HEK293 (cell line): ENCODE results near the gene ABCF1.
A peak's percentile ranks its signal among the peaks of the same experiment; 100 is the strongest.

Experiments used
- CTCF ChIA-PET: fragments of 350-600 bp; formaldehyde crosslinking; extraction: SDS; loops from one replicate; lab custom pipeline; 2021; ENCODE audit warnings: antibody characterized with exemption; lab: Yijun Ruan, JAX
- POLR2A ChIA-PET: fragments of 300-600 bp; formaldehyde crosslinking; extraction: SDS; loops from one replicate; lab custom pipeline; 2020; ENCODE audit warnings: antibody characterized with exemption, inconsistent platforms; lab: Yijun Ruan, JAX
- H3K27ac ChIP-seq: fragments of 200-500 bp; sonication (Bioruptor generic); 2 replicates; pipeline ENCODE4 v1.5.1; 2014; ENCODE audit warnings: low read depth, low read length, control low read depth, inconsistent platforms; ENCODE audit errors: extremely low read depth
- H3K36me3 ChIP-seq, 2 experiments: fragments of 200-500 bp in 1 of 2; sonication (Bioruptor generic) in 1 of 2; 1 replicate in 1 of 2; 2 replicates in 1 of 2; pipeline ENCODE4 v1.5.1; 2014 to 2017; ENCODE audit warnings: inconsistent platforms in 2 of 2, low read length in 2 of 2; ENCODE audit not compliant: control insufficient read depth in 2 of 2, insufficient read depth in 1 of 2
- H3K4me1 ChIP-seq: fragments of 200-500 bp; sonication (Bioruptor generic); 2 replicates; pipeline ENCODE4 v1.5.1; 2014; ENCODE audit warnings: mild to moderate bottlenecking, low read length, inconsistent platforms; ENCODE audit not compliant: control insufficient read depth, insufficient read depth
- H3K4me3 ChIP-seq: 2 replicates; pipeline ENCODE4 v1.5.1; 2011; ENCODE audit warnings: low read depth, mild to moderate bottlenecking, control low read depth, low read length, moderate library complexity
- H3K9me3 ChIP-seq: fragments of 200-500 bp; sonication (Bioruptor generic); 2 replicates; pipeline ENCODE4 v1.5.1; 2014; ENCODE audit warnings: low read depth, low read length, inconsistent platforms; ENCODE audit not compliant: control insufficient read depth, insufficient read depth
- BCL11A ChIP-seq: fragments of 450-650 bp; formaldehyde crosslinking; IDR thresholded peaks from 2 replicates; pipeline ENCODE4 v1.5.1; 2016; ENCODE audit warnings: low read depth, missing biosample characterization, missing genetic modification characterization
- EGR2 ChIP-seq: fragments of 450-650 bp; formaldehyde crosslinking; IDR thresholded peaks from 2 replicates; pipeline ENCODE4 v1.5.1; 2016; ENCODE audit warnings: low read depth, missing biosample characterization, missing genetic modification characterization
- HOXA7 ChIP-seq: sonication (generic); formaldehyde crosslinking; IDR thresholded peaks from 2 replicates; pipeline ENCODE4 v1.8.1; 2022; ENCODE audit warnings: missing genetic modification reagents, borderline replicate concordance
- MEIS1 ChIP-seq: sonication (generic); formaldehyde crosslinking; IDR thresholded peaks from 2 replicates; pipeline ENCODE4 v1.8.1; 2022; ENCODE audit warnings: missing genetic modification reagents, mild to moderate bottlenecking, borderline replicate concordance
- MZF1 ChIP-seq: fragments of 450-650 bp; formaldehyde crosslinking; IDR thresholded peaks from 2 replicates; pipeline ENCODE4 v1.5.1; 2017; ENCODE audit warnings: missing biosample characterization, missing genetic modification characterization, borderline replicate concordance
- OSR2 ChIP-seq: fragments of 450-650 bp; formaldehyde crosslinking; IDR thresholded peaks from 2 replicates; pipeline ENCODE4 v1.5.1; 2016; ENCODE audit warnings: missing biosample characterization, missing genetic modification characterization
- PRDM10 ChIP-seq: fragments of 450-650 bp; formaldehyde crosslinking; IDR thresholded peaks from 2 replicates; pipeline ENCODE4 v1.5.1; 2016; ENCODE audit warnings: missing biosample characterization, missing genetic modification characterization
- TSHZ1 ChIP-seq: fragments of 450-650 bp; formaldehyde crosslinking; IDR thresholded peaks from 2 replicates; pipeline ENCODE4 v1.5.1; 2016; ENCODE audit warnings: missing biosample characterization, missing genetic modification characterization, borderline replicate concordance
- WT1 ChIP-seq: fragments of 450-650 bp; formaldehyde crosslinking; IDR thresholded peaks from 2 replicates; pipeline ENCODE4 v1.5.1; 2016; ENCODE audit warnings: missing biosample characterization, missing genetic modification characterization
- ZBTB17 ChIP-seq: fragments of 450-650 bp; formaldehyde crosslinking; IDR thresholded peaks from 2 replicates; pipeline ENCODE4 v1.5.1; 2016; ENCODE audit warnings: missing biosample characterization, missing genetic modification characterization
- ZBTB21 ChIP-seq: fragments of 450-650 bp; formaldehyde crosslinking; IDR thresholded peaks from 2 replicates; pipeline ENCODE4 v1.5.1; 2017; ENCODE audit warnings: missing biosample characterization, missing genetic modification characterization
- ZFP69B ChIP-seq: fragments of 450-650 bp; formaldehyde crosslinking; IDR thresholded peaks from 2 replicates; pipeline ENCODE4 v1.5.1; 2016; ENCODE audit warnings: missing biosample characterization, missing genetic modification characterization
- ZNF133 ChIP-seq: fragments of 450-650 bp; formaldehyde crosslinking; IDR thresholded peaks from 2 replicates; pipeline ENCODE4 v1.5.1; 2016; ENCODE audit warnings: missing biosample characterization, missing genetic modification characterization
- ZNF146 ChIP-seq: fragments of 450-650 bp; formaldehyde crosslinking; IDR thresholded peaks from 2 replicates; pipeline ENCODE4 v1.5.1; 2016; ENCODE audit warnings: missing biosample characterization, missing genetic modification characterization
- ZNF169 ChIP-seq: fragments of 450-650 bp; formaldehyde crosslinking; IDR thresholded peaks from 2 replicates; pipeline ENCODE4 v1.5.1; 2016; ENCODE audit warnings: missing biosample characterization, missing genetic modification characterization
- ZNF2 ChIP-seq: fragments of 450-650 bp; formaldehyde crosslinking; IDR thresholded peaks from 2 replicates; pipeline ENCODE4 v1.5.1; 2016; ENCODE audit warnings: missing biosample characterization, missing genetic modification characterization
- ZNF354C ChIP-seq: fragments of 450-650 bp; formaldehyde crosslinking; IDR thresholded peaks from 2 replicates; pipeline ENCODE4 v1.5.1; 2016; ENCODE audit warnings: missing biosample characterization, missing genetic modification characterization, low read depth, borderline replicate concordance
- ZNF366 ChIP-seq: fragments of 450-650 bp; formaldehyde crosslinking; conservative IDR thresholded peaks from 2 replicates; pipeline ENCODE4 v1.5.1; 2016; ENCODE audit warnings: missing biosample characterization, missing genetic modification characterization
- ZNF416 ChIP-seq: fragments of 450-650 bp; formaldehyde crosslinking; IDR thresholded peaks from 2 replicates; pipeline ENCODE4 v1.5.1; 2016; ENCODE audit warnings: missing biosample characterization, missing genetic modification characterization
- ZNF426 ChIP-seq: fragments of 450-650 bp; formaldehyde crosslinking; IDR thresholded peaks from 2 replicates; pipeline ENCODE4 v1.5.1; 2017; ENCODE audit warnings: missing biosample characterization, missing genetic modification characterization, mild to moderate bottlenecking, inconsistent platforms, moderate library complexity
- ZNF544 ChIP-seq: fragments of 450-650 bp; formaldehyde crosslinking; IDR thresholded peaks from 2 replicates; pipeline ENCODE4 v1.5.0; 2017; ENCODE audit warnings: missing biosample characterization, missing genetic modification characterization
- ZNF596 ChIP-seq: fragments of 450-650 bp; IDR thresholded peaks from 2 replicates; pipeline ENCODE4 v1.5.0; 2018; ENCODE audit warnings: missing biosample characterization, mild to moderate bottlenecking, missing genetic modification characterization, moderate library complexity
- ZNF623 ChIP-seq: fragments of 450-650 bp; formaldehyde crosslinking; IDR thresholded peaks from 2 replicates; pipeline ENCODE4 v1.5.1; 2016; ENCODE audit warnings: missing biosample characterization, missing genetic modification characterization
- ZNF629 ChIP-seq: fragments of 450-650 bp; formaldehyde crosslinking; IDR thresholded peaks from 2 replicates; pipeline ENCODE4 v1.5.1; 2017; ENCODE audit warnings: missing biosample characterization, missing genetic modification characterization
- ZNF639 ChIP-seq: fragments of 450-650 bp; formaldehyde crosslinking; IDR thresholded peaks from 2 replicates; pipeline ENCODE4 v1.5.1; 2016; ENCODE audit warnings: missing biosample characterization, missing genetic modification characterization
- ZNF701 ChIP-seq: fragments of 450-650 bp; formaldehyde crosslinking; IDR thresholded peaks from 2 replicates; pipeline ENCODE4 v1.5.1; 2016; ENCODE audit warnings: missing biosample characterization, missing genetic modification characterization
- ZNF776 ChIP-seq: fragments of 450-650 bp; formaldehyde crosslinking; IDR thresholded peaks from 2 replicates; pipeline ENCODE4 v1.5.0; 2017; ENCODE audit warnings: missing biosample characterization, missing genetic modification characterization, borderline replicate concordance
- ZNF843 ChIP-seq: fragments of 450-650 bp; formaldehyde crosslinking; IDR thresholded peaks from 2 replicates; pipeline ENCODE4 v1.5.1; 2016; ENCODE audit warnings: missing biosample characterization, missing genetic modification characterization
- ZSCAN23 ChIP-seq: fragments of 450-650 bp; formaldehyde crosslinking; IDR thresholded peaks from 2 replicates; pipeline ENCODE4 v1.5.1; 2016; ENCODE audit warnings: missing biosample characterization, missing genetic modification characterization
- ZXDB ChIP-seq: fragments of 450-650 bp; formaldehyde crosslinking; IDR thresholded peaks from 2 replicates; pipeline ENCODE4 v1.5.1; 2016; ENCODE audit warnings: missing biosample characterization, missing genetic modification characterization

Gene ABCF1

DNA sequence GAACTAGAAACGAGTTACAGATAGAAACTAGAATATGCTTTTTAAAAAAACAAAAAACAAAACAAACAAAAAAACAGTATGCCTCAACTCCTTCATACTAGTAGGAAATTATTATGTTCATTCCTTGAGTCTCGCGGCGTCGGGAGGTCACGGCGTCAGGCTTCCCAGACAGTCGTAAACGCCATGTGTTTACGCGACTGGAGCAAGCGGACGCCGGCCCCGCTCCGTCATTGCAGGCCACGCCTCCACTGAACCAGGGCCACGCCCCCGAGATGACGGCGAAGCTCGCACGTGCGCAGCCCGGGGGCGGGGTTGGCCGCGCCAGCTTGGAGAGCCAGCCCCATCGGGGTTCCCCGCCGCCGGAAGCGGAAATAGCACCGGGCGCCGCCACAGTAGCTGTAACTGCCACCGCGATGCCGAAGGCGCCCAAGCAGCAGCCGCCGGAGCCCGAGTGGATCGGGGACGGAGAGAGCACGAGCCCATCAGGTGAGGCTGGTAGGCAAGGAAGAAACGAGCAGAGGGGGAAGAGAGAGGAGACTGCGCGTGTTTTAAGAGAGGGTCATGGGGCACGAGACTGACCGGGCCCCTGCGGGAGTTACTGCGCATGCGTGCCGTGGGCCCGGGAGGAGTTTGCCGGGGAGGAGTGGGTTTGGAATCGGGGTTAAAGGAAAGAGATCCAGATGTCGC is at the start of gene ABCF1:
Gene ABCF1 (plus strand): TSS at position 368 of the 687 bp plus-strand sequence. CDS start 46 bp downstream, at position 414.
- peak within 1 kb of the TSS; percentile 64 for H3K27ac ChIP-seq
- POLR2A ChIA-PET: interaction anchor here (0.6 to 2.4 kb wide), 23 partner anchors 9 to 343 kb away, joined by 3 to 41 read pairs (median 4); partner anchors contain the start of genes GNL1, MDC1, PRR3 and VARS2
- H3K4me1 ChIP-seq: peaks cover 9% of the 10 kb centered on the region; the same call in 1 of the 2 replicates
- peaks cover 13 to 22% of the 10 kb centered on the region in 2 experiments; a peak in 2 of 3 replicates for H3K36me3 ChIP-seq
- H3K4me3 ChIP-seq: peak within 1 kb of the TSS; percentile 94
- no peaks in the 10 kb centered on the region for H3K9me3 ChIP-seq
- CTCF ChIA-PET: interaction anchor here (0.6 to 2.4 kb wide), 7 partner anchors 14 to 411 kb away, joined by 3 to 11 read pairs (median 4); partner anchors contain the start of gene PRR3
- TF ChIP-seq ZBTB17 (peak; percentile 82), ZNF544 (tag by site-specific recombination) (no peak), OSR2 (tag by site-specific recombination) (peak; percentile 97), TSHZ1 (tag by site-specific recombination) (no peak), EGR2 (0 out of 2 replicates have a peak, but pooled peaks have one; percentile 18), ZNF596 (tag by site-specific recombination) (no peak), ZNF133 (tag by site-specific recombination) (no peak), ZNF843 (tag by site-specific recombination) (no peak; the same call in 1 of the 2 replicates), ZFP69B (tag by site-specific recombination) (0 out of 2 replicates have a peak, but pooled peaks have one; percentile 24), ZNF776 (tag by site-specific recombination) (no peak), ZNF169 (no peak), ZNF623 (tag by site-specific recombination) (no peak), ZNF366 (tag by site-specific recombination) (no peak), MZF1 (tag by site-specific recombination) (no peak), ZNF2 (peak; percentile 71; the same call in 1 of the 2 replicates), ZNF639 (no peak), HOXA7 (CRISPR knock-in tag) (no peak), ZNF354C (no peak), ZNF701 (tag by site-specific recombination) (no peak), WT1 (tag by site-specific recombination) (no peak; the same call in 1 of the 2 replicates), PRDM10 (peak; percentile 74), ZBTB21 (peak; percentile 62), ZNF629 (tag by site-specific recombination) (peak; percentile 88), ZSCAN23 (tag by site-specific recombination) (no peak; the same call in 1 of the 2 replicates), ZNF416 (tag by site-specific recombination) (no peak), BCL11A (tag by site-specific recombination) (no peak), ZNF426 (tag by site-specific recombination) (no peak), ZNF146 (tag by site-specific recombination) (no peak), MEIS1 (CRISPR knock-in tag) (no peak), ZXDB (tag by site-specific recombination) (peak; percentile 97)
